ENCODE measurements around the gene ARHGEF25.

The ARHGEF25 gene

GRCh38 chr12:57577981-57578758 lies 33.1 kb upstream of the ARHGEF25 start (continued):
- no peak for TF ChIP-seq ZNF518A (tag by site-specific recombination; conservative IDR thresholded peaks at IDR 0.05; ENCODE audit: low read depth)
- TF ChIP-seq ZNF10 (tag by site-specific recombination; IDR thresholded peaks at IDR 0.05), result no peak
- no peak for TF ChIP-seq TRIM28 (IDR thresholded peaks at IDR 0.05; ENCODE audit: borderline replicate concordance, low read length)
- TF ChIP-seq ZNF366 (tag by site-specific recombination; conservative IDR thresholded peaks at IDR 0.05), result no peak
- no peak for TF ChIP-seq ZNF660 (tag by site-specific recombination; IDR thresholded peaks at IDR 0.05)
- no peak for TF ChIP-seq EGR2 (tag by site-specific recombination; IDR thresholded peaks at IDR 0.05; ENCODE audit: low read depth)
- TF ChIP-seq ZNF223 (tag by site-specific recombination; IDR thresholded peaks at IDR 0.05), result no peak
- TF ChIP-seq ZNF266 (tag by site-specific recombination; IDR thresholded peaks at IDR 0.05; ENCODE audit: low read depth), result no peak
- TF ChIP-seq ZNF132 (tag by site-specific recombination; IDR thresholded peaks at IDR 0.05; ENCODE audit: borderline replicate concordance), result no peak
- TF ChIP-seq ZNF26 (tag by site-specific recombination; IDR thresholded peaks at IDR 0.05), result no peak
- no peak for TF ChIP-seq ZNF341 (tag by site-specific recombination; IDR thresholded peaks at IDR 0.05; ENCODE audit: low read depth)

- Histone ChIP-seq H3K4me1 (ENCODE audit: control insufficient read depth, insufficient read depth, low read length) (no peaks in the 10 kb centered on the region), H3K27ac (ENCODE audit: extremely low read depth, low read depth, low read length) (no peak overlapping the region), H3K9me3 (ENCODE audit: control insufficient read depth, insufficient read depth, low read depth, low read length) (no peaks in the 10 kb centered on the region), H3K36me3 (ENCODE audit: control insufficient read depth in 2 of 2, insufficient read depth in 1 of 2, low read length in 2 of 2) (peaks cover 8 to 64% of the 10 kb centered on the region in 2 experiments; a peak in 2 of 3 replicates), H3K4me3 (ENCODE audit: low read depth, low read length) (no peak overlapping the region)
- ChIA-PET POLR2A (no interaction called here), CTCF (interaction anchor here (1.1 kb wide), 1 partner anchor 19 kb away, joined by 3 read pairs; no protein-coding TSS in a partner anchor)
- TF ChIP-seq ZNF777 (tag by site-specific recombination; IDR thresholded peaks at IDR 0.05; ENCODE audit: borderline replicate concordance), result no peak
- TF ChIP-seq ZNF660 (tag by site-specific recombination; IDR thresholded peaks at IDR 0.05), result no peak
These were observed 32.2 kb upstream of the ARHGEF25 start for GRCh38 chr12:57579011-57579410.

GRCh38 chr12:57579677-57580465 lies 31.4 kb upstream of the ARHGEF25 start:
- Histone ChIP-seq H3K4me3 (ENCODE audit: low read depth, low read length) (no peak overlapping the region), H3K36me3 (ENCODE audit: control insufficient read depth in 2 of 2, insufficient read depth in 1 of 2, low read length in 2 of 2) (peaks cover 8 to 67% of the 10 kb centered on the region in 2 experiments; a peak in 2 of 3 replicates), H3K4me1 (ENCODE audit: control insufficient read depth, insufficient read depth, low read length) (no peaks in the 10 kb centered on the region), H3K27ac (ENCODE audit: extremely low read depth, low read depth, low read length) (no peak overlapping the region), H3K9me3 (ENCODE audit: control insufficient read depth, insufficient read depth, low read depth, low read length) (no peaks in the 10 kb centered on the region)
- CTCF ChIA-PET, result interaction anchor here (0.9 to 6.6 kb wide), 5 partner anchors 8 to 157 kb away, joined by 3 to 113 read pairs (median 3); no protein-coding TSS in a partner anchor
- POLR2A ChIA-PET, result interaction anchor here (1.3 kb wide), 1 partner anchor 11 kb away, joined by 3 read pairs; the partner anchor contains the start of gene PIP4K2C
- TF ChIP-seq ZNF473 (tag by site-specific recombination; IDR thresholded peaks at IDR 0.05) (no peak), ATF2 (tag by site-specific recombination; IDR thresholded peaks at IDR 0.05; ENCODE audit: low read depth) (no peak), BCL11A (tag by site-specific recombination; IDR thresholded peaks at IDR 0.05; ENCODE audit: low read depth) (no peak), BCL6B (tag by site-specific recombination; IDR thresholded peaks at IDR 0.05) (no peak)

Measured in HEK293 (cell line).